NT2/D1 (cell line): ENCODE data around the gene ASXL1.

Experiments
- YY1 ChIP-seq: IDR thresholded peaks from 2 replicates; pipeline ENCODE4 v1.6.1; 2011; ENCODE audit not compliant: insufficient read length, insufficient read depth
- ZNF274 ChIP-seq: IDR thresholded peaks from 2 replicates; pipeline ENCODE4 v1.6.1; 2011; ENCODE audit warnings: mild to moderate bottlenecking, low read depth, low read length

DNA sequence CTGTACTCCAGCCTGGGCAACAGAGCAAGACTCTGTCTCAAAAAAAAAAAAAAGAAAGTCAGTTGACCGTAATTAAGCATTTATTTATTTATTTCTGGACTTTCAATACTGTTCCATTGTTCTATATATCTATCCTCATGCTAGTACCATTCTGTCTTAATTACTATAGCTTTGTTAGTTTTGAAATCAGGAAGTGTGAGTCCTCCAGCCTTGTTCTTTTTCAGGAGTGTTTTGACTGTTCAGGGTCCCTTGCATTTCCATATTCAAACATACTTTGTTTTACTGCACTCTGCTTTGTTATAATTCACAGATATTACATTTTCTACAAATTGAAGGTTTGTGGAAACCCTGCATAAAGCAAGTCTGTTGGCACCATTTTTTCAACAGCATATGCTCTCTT is 36.7 kb upstream of the ASXL1 start:
- TF ChIP-seq YY1 (no peak), ZNF274 (no peak)
